Measurements from ENCODE around the gene MAP3K7CL.

The MAP3K7CL gene

GRCh38 chr21:29168891-29169315, 38.5 kb downstream of the MAP3K7CL start:
- no peak for DNase-seq

- no peak for DNase-seq
Measured at GRCh38 chr21:29170944-29171343, 40.5 kb downstream of the MAP3K7CL start.

GRCh38 chr21:29172282-29172681, 41.8 kb downstream of the MAP3K7CL start:
- no peak for DNase-seq

GRCh38 chr21:29174607-29175013, 44.2 kb downstream of the MAP3K7CL start:
- DNase-seq: no peak

GRCh38 chr21:29175408-29176134, 45.1 kb downstream of the MAP3K7CL start:
- DNase-seq: no peak

- no peak for DNase-seq
Measured at GRCh38 chr21:29176471-29177120, 46.2 kb downstream of the MAP3K7CL start.

GRCh38 chr21:29177800-29178199, 47.4 kb downstream of the MAP3K7CL start:
- DNase-seq: no peak

- DNase-seq: no peak
Measured at GRCh38 chr21:29178926-29179325, 48.5 kb downstream of the MAP3K7CL start.

GRCh38 chr21:29179503-29179902, 49.1 kb downstream of the MAP3K7CL start:
- no peak for DNase-seq

GRCh38 chr21:29181799-29182470, 51.5 kb downstream of the MAP3K7CL start:
- DNase-seq: no peak

GRCh38 chr21:29182691-29183092, 52.2 kb downstream of the MAP3K7CL start:
- no peak for DNase-seq

- no peak for DNase-seq
Measured at GRCh38 chr21:29184037-29184436, 53.6 kb downstream of the MAP3K7CL start.

- DNase-seq: no peak
Measured at GRCh38 chr21:29185172-29185571, 54.7 kb downstream of the MAP3K7CL start.

- no peak for DNase-seq
Measured at GRCh38 chr21:29185633-29186032, 55.2 kb downstream of the MAP3K7CL start.

- DNase-seq: no peak
Measured at GRCh38 chr21:29186246-29186645, 55.8 kb downstream of the MAP3K7CL start.

- no peak for DNase-seq
Measured at GRCh38 chr21:29187944-29188343, 57.5 kb downstream of the MAP3K7CL start.

- no peak for DNase-seq
Measured at GRCh38 chr21:29189353-29189752, 58.9 kb downstream of the MAP3K7CL start.

GRCh38 chr21:29190923-29191331, 60.5 kb downstream of the MAP3K7CL start:
- DNase-seq: no peak

GRCh38 chr21:29193072-29193471, 62.6 kb downstream of the MAP3K7CL start:
- DNase-seq: peak; percentile 53

- no peak for DNase-seq
Measured at GRCh38 chr21:29193901-29194300, 63.5 kb downstream of the MAP3K7CL start.

- DNase-seq: no peak
Measured at GRCh38 chr21:29194342-29194741, 63.9 kb downstream of the MAP3K7CL start.

- DNase-seq: no peak
Measured at GRCh38 chr21:29194847-29195246, 64.4 kb downstream of the MAP3K7CL start.

GRCh38 chr21:29195981-29196669, 65.7 kb downstream of the MAP3K7CL start:
- DNase-seq: no peak

All from NCI-H2227 treated with DMSO at 0.1 percent for 48 hours (cell line).